ENCODE measurements around the gene TMEM253. TPM values are rescaled to one million over a fixed set of nuclear protein-coding genes. Genes with fewer than 3 reads are reported as not detected.

TMEM253 gene
- total and polyA plus RNA-seq, 2 experiments from 2014 or later = 0.59 to 0.95 TPM

DNA sequence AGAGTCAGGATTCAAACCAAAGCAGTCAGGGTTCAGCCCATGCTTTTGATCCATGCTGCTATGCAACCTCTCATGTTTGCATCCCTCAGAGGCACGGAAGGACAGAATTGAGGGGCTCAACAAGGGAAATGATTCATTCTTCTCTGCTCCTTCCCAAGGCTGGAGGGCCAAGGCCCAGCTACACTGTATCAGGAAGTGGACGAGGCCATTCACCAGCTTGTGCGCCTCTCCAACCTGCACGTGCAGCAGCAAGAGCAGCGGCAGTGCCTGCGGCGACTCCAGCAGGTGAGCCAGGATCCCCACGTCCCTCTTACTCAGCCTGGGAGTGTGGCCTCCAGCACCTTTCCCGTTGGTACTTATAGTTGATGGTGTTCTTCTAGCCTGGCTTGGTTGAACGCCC, 22.1 kb upstream of the TMEM253 start:
- no peak for ATAC-seq
- Histone ChIP-seq H3K9me2 (ENCODE audit: insufficient read depth) (no peaks in the 10 kb centered on the region), H3K27me3 (ENCODE audit: insufficient read depth) (no peaks in the 10 kb centered on the region), H3F3A (replicated peaks; ENCODE audit: low read depth) (no peaks in the 10 kb centered on the region), H4K20me1 (replicated peaks; ENCODE audit: insufficient read depth) (peaks cover 3% of the 10 kb centered on the region), H3K27ac (ENCODE audit: low read depth) (no peak overlapping the region), H3K4me2 (no peak overlapping the region), H3K79me2 (replicated peaks; ENCODE audit: insufficient read depth) (no peaks in the 10 kb centered on the region), H3K36me3 (ENCODE audit: insufficient read depth) (peaks cover 17% of the 10 kb centered on the region; the same call in 1 of the 2 replicates), H2AFZ (no peak overlapping the region), H3K4me3 (no peak overlapping the region), H3K4me1 (ENCODE audit: insufficient read depth) (no peaks in the 10 kb centered on the region)
- peaks cover 6% of the 10 kb centered on the region for H3K27me3 Mint-ChIP-seq (ENCODE audit: insufficient read depth, low read depth, poor library complexity)
- no peak overlapping the region for H3K4me3 Mint-ChIP-seq
- no peaks in the 10 kb centered on the region; the same call in 2 of the 3 replicates for H3K9me3 Mint-ChIP-seq
- peaks cover 1% of the 10 kb centered on the region; the same call in 2 of the 3 replicates for H3K4me1 Mint-ChIP-seq
- TF ChIP-seq ZNF114 (CRISPR knock-in tag; IDR thresholded peaks at IDR 0.05) = no peak
- TF ChIP-seq CREB1 (CRISPR knock-in tag; IDR thresholded peaks at IDR 0.05; ENCODE audit: low read depth) = no peak
- TF ChIP-seq EZH2phosphoT487 (IDR thresholded peaks at IDR 0.05; ENCODE audit: unreplicated experiment) = no peak
- TF ChIP-seq POLR2AphosphoS5 (IDR thresholded peaks at IDR 0.05; ENCODE audit: low read depth) = no peak
- TF ChIP-seq, protein P1, sequence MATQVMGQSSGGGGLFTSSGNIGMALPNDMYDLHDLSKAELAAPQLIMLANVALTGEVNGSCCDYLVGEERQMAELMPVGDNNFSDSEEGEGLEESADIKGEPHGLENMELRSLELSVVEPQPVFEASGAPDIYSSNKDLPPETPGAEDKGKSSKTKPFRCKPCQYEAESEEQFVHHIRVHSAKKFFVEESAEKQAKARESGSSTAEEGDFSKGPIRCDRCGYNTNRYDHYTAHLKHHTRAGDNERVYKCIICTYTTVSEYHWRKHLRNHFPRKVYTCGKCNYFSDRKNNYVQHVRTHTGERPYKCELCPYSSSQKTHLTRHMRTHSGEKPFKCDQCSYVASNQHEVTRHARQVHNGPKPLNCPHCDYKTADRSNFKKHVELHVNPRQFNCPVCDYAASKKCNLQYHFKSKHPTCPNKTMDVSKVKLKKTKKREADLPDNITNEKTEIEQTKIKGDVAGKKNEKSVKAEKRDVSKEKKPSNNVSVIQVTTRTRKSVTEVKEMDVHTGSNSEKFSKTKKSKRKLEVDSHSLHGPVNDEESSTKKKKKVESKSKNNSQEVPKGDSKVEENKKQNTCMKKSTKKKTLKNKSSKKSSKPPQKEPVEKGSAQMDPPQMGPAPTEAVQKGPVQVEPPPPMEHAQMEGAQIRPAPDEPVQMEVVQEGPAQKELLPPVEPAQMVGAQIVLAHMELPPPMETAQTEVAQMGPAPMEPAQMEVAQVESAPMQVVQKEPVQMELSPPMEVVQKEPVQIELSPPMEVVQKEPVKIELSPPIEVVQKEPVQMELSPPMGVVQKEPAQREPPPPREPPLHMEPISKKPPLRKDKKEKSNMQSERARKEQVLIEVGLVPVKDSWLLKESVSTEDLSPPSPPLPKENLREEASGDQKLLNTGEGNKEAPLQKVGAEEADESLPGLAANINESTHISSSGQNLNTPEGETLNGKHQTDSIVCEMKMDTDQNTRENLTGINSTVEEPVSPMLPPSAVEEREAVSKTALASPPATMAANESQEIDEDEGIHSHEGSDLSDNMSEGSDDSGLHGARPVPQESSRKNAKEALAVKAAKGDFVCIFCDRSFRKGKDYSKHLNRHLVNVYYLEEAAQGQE (IDR thresholded peaks at IDR 0.05; ENCODE audit: unreplicated experiment) = no peak
- TF ChIP-seq, protein P2, sequence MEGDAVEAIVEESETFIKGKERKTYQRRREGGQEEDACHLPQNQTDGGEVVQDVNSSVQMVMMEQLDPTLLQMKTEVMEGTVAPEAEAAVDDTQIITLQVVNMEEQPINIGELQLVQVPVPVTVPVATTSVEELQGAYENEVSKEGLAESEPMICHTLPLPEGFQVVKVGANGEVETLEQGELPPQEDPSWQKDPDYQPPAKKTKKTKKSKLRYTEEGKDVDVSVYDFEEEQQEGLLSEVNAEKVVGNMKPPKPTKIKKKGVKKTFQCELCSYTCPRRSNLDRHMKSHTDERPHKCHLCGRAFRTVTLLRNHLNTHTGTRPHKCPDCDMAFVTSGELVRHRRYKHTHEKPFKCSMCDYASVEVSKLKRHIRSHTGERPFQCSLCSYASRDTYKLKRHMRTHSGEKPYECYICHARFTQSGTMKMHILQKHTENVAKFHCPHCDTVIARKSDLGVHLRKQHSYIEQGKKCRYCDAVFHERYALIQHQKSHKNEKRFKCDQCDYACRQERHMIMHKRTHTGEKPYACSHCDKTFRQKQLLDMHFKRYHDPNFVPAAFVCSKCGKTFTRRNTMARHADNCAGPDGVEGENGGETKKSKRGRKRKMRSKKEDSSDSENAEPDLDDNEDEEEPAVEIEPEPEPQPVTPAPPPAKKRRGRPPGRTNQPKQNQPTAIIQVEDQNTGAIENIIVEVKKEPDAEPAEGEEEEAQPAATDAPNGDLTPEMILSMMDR (conservative IDR thresholded peaks at IDR 0.05; ENCODE audit: low read depth in 2 of 2) = no peak
- TF ChIP-seq EZH2 (IDR thresholded peaks at IDR 0.05; ENCODE audit: low read depth, unreplicated experiment) = no peak
- TF ChIP-seq, protein P3, sequence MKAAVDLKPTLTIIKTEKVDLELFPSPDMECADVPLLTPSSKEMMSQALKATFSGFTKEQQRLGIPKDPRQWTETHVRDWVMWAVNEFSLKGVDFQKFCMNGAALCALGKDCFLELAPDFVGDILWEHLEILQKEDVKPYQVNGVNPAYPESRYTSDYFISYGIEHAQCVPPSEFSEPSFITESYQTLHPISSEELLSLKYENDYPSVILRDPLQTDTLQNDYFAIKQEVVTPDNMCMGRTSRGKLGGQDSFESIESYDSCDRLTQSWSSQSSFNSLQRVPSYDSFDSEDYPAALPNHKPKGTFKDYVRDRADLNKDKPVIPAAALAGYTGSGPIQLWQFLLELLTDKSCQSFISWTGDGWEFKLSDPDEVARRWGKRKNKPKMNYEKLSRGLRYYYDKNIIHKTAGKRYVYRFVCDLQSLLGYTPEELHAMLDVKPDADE (IDR thresholded peaks at IDR 0.05) = no peak
- TF ChIP-seq NANOG (IDR thresholded peaks at IDR 0.05; ENCODE audit: borderline replicate concordance) = no peak
- TF ChIP-seq STAT1 (IDR thresholded peaks at IDR 0.05; ENCODE audit: unreplicated experiment) = no peak
- no peak for TF ChIP-seq ZNF331 (CRISPR knock-in tag; IDR thresholded peaks at IDR 0.05; ENCODE audit: low read depth)
- TF ChIP-seq JUNB (IDR thresholded peaks at IDR 0.05; ENCODE audit: unreplicated experiment) = no peak
- TF ChIP-seq, protein P4, sequence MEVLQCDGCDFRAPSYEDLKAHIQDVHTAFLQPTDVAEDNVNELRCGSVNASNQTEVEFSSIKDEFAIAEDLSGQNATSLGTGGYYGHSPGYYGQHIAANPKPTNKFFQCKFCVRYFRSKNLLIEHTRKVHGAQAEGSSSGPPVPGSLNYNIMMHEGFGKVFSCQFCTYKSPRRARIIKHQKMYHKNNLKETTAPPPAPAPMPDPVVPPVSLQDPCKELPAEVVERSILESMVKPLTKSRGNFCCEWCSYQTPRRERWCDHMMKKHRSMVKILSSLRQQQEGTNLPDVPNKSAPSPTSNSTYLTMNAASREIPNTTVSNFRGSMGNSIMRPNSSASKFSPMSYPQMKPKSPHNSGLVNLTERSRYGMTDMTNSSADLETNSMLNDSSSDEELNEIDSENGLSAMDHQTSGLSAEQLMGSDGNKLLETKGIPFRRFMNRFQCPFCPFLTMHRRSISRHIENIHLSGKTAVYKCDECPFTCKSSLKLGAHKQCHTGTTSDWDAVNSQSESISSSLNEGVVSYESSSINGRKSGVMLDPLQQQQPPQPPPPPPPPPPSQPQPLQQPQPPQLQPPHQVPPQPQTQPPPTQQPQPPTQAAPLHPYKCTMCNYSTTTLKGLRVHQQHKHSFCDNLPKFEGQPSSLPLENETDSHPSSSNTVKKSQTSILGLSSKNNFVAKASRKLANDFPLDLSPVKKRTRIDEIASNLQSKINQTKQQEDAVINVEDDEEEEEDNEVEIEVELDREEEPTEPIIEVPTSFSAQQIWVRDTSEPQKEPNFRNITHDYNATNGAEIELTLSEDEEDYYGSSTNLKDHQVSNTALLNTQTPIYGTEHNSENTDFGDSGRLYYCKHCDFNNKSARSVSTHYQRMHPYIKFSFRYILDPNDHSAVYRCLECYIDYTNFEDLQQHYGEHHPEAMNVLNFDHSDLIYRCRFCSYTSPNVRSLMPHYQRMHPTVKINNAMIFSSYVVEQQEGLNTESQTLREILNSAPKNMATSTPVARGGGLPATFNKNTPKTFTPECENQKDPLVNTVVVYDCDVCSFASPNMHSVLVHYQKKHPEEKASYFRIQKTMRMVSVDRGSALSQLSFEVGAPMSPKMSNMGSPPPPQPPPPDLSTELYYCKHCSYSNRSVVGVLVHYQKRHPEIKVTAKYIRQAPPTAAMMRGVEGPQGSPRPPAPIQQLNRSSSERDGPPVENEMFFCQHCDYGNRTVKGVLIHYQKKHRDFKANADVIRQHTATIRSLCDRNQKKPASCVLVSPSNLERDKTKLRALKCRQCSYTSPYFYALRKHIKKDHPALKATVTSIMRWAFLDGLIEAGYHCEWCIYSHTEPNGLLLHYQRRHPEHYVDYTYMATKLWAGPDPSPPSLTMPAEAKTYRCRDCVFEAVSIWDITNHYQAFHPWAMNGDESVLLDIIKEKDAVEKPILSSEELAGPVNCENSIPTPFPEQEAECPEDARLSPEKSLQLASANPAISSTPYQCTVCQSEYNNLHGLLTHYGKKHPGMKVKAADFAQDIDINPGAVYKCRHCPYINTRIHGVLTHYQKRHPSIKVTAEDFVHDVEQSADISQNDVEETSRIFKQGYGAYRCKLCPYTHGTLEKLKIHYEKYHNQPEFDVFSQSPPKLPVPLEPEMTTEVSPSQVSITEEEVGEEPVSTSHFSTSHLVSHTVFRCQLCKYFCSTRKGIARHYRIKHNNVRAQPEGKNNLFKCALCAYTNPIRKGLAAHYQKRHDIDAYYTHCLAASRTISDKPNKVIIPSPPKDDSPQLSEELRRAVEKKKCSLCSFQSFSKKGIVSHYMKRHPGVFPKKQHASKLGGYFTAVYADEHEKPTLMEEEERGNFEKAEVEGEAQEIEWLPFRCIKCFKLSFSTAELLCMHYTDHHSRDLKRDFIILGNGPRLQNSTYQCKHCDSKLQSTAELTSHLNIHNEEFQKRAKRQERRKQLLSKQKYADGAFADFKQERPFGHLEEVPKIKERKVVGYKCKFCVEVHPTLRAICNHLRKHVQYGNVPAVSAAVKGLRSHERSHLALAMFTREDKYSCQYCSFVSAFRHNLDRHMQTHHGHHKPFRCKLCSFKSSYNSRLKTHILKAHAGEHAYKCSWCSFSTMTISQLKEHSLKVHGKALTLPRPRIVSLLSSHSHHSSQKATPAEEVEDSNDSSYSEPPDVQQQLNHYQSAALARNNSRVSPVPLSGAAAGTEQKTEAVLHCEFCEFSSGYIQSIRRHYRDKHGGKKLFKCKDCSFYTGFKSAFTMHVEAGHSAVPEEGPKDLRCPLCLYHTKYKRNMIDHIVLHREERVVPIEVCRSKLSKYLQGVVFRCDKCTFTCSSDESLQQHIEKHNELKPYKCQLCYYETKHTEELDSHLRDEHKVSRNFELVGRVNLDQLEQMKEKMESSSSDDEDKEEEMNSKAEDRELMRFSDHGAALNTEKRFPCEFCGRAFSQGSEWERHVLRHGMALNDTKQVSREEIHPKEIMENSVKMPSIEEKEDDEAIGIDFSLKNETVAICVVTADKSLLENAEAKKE (CRISPR knock-in tag; IDR thresholded peaks at IDR 0.05) = no peak
- peaks cover 85% of the 10 kb centered on the region for H3K36me3 Mint-ChIP-seq (ENCODE audit: low read depth)
- no peak for DNase-seq (ENCODE audit: low spot score)
- H3K27ac Mint-ChIP-seq = no peak overlapping the region

Measured in GM23338 (cell line).